ENCODE measurements around the gene CDH4. TPM values are rescaled to one million over a fixed set of nuclear protein-coding genes. Genes with fewer than 3 reads are reported as not detected.

CDH4 gene
- total and polyA plus RNA-seq, 2 donors (not counting 1 experiment from before 2014, with no cell fraction given), result not detected

GRCh38 chr20:61364147-61364546, 112.1 kb downstream of the CDH4 start:
- ChIA-PET POLR2A (no interaction called here), CTCF (no interaction called here)
- Histone ChIP-seq H4K20me1 (ENCODE audit: control insufficient read depth, insufficient read depth, low read length, poor library complexity, severe bottlenecking) (no peaks in the 10 kb centered on the region), H3K4me2 (replicated peaks; ENCODE audit: low read depth, low read length, poor library complexity, severe bottlenecking) (no peak overlapping the region), H3K9ac (ENCODE audit: low read length) (no peak overlapping the region), H2AFZ (ENCODE audit: insufficient read depth, low read depth, low read length, poor library complexity, severe bottlenecking) (no peak overlapping the region), H3K79me2 (ENCODE audit: control insufficient read depth, insufficient read depth, low read length) (no peaks in the 10 kb centered on the region), H3K36me3 (replicated peaks in 1 of 2; ENCODE audit: control extremely low read depth in 1 of 2, control insufficient read depth in 1 of 2, extremely low read depth in 1 of 2, insufficient read depth in 2 of 2, low read length in 1 of 2) (no peaks in the 10 kb centered on the region), H3K4me1 (ENCODE audit: control insufficient read depth in 2 of 2, insufficient read depth in 2 of 2, low read length in 2 of 2) (no peaks in the 10 kb centered on the region), H3K27me3 (replicated peaks in 1 of 4; ENCODE audit: control extremely low read depth in 1 of 4, control insufficient read depth in 3 of 4, insufficient read depth in 4 of 4, low read length in 3 of 4) (no peaks in the 10 kb centered on the region), H3K9me3 (ENCODE audit: control extremely low read depth in 1 of 3, control insufficient read depth in 2 of 3, insufficient read depth in 1 of 3, low read length in 2 of 3) (peaks cover 0 to 40% (median 0%) of the 10 kb centered on the region in 3 donors), H3K4me3 (ENCODE audit: control extremely low read depth in 1 of 5, extremely low read depth in 1 of 5, insufficient read depth in 1 of 5, low read depth in 2 of 5, low read length in 4 of 5) (no peak overlapping the region), H3K27ac (ENCODE audit: low read length in 2 of 2) (no peak overlapping the region)
- Mint-ChIP-seq H3K4me3 (no peak overlapping the region), H3K27me3 (no peaks in the 10 kb centered on the region), H3K4me1 (no peaks in the 10 kb centered on the region), H3K27ac (no peak overlapping the region), H3K9me3 (ENCODE audit: insufficient read depth) (peaks cover 7% of the 10 kb centered on the region)
- 95% methylated on average over 5 of the region's 5 CpGs for WGBS (ENCODE audit: insufficient coverage)
- intact Hi-C loops (cut with micrococcal nuclease), result no loop called here
- ATAC-seq (ENCODE audit: low read depth) (no peak), DNase-seq (no peak)
- TF ChIP-seq EZH2 (IDR thresholded peaks at IDR 0.05; ENCODE audit: borderline replicate concordance, insufficient read depth, low read depth, low read length, poor library complexity, severe bottlenecking), result no peak
- TF ChIP-seq, protein P1, sequence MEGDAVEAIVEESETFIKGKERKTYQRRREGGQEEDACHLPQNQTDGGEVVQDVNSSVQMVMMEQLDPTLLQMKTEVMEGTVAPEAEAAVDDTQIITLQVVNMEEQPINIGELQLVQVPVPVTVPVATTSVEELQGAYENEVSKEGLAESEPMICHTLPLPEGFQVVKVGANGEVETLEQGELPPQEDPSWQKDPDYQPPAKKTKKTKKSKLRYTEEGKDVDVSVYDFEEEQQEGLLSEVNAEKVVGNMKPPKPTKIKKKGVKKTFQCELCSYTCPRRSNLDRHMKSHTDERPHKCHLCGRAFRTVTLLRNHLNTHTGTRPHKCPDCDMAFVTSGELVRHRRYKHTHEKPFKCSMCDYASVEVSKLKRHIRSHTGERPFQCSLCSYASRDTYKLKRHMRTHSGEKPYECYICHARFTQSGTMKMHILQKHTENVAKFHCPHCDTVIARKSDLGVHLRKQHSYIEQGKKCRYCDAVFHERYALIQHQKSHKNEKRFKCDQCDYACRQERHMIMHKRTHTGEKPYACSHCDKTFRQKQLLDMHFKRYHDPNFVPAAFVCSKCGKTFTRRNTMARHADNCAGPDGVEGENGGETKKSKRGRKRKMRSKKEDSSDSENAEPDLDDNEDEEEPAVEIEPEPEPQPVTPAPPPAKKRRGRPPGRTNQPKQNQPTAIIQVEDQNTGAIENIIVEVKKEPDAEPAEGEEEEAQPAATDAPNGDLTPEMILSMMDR (IDR thresholded peaks at IDR 0.05), result no peak

GRCh38 chr20:61366914-61367313, 114.9 kb downstream of the CDH4 start:
- Histone ChIP-seq H3K36me3 (replicated peaks in 1 of 2; ENCODE audit: control extremely low read depth in 1 of 2, control insufficient read depth in 1 of 2, extremely low read depth in 1 of 2, insufficient read depth in 2 of 2, low read length in 1 of 2) (no peaks in the 10 kb centered on the region), H2AFZ (ENCODE audit: insufficient read depth, low read depth, low read length, poor library complexity, severe bottlenecking) (no peak overlapping the region), H3K4me2 (replicated peaks; ENCODE audit: low read depth, low read length, poor library complexity, severe bottlenecking) (no peak overlapping the region), H3K27me3 (replicated peaks in 1 of 4; ENCODE audit: control extremely low read depth in 1 of 4, control insufficient read depth in 3 of 4, insufficient read depth in 4 of 4, low read length in 3 of 4) (no peaks in the 10 kb centered on the region), H4K20me1 (ENCODE audit: control insufficient read depth, insufficient read depth, low read length, poor library complexity, severe bottlenecking) (no peaks in the 10 kb centered on the region), H3K9ac (ENCODE audit: low read length) (no peak overlapping the region), H3K79me2 (ENCODE audit: control insufficient read depth, insufficient read depth, low read length) (no peaks in the 10 kb centered on the region), H3K9me3 (ENCODE audit: control extremely low read depth in 1 of 3, control insufficient read depth in 2 of 3, insufficient read depth in 1 of 3, low read length in 2 of 3) (peaks cover 0 to 50% (median 0%) of the 10 kb centered on the region in 3 donors), H3K4me3 (ENCODE audit: control extremely low read depth in 1 of 5, extremely low read depth in 1 of 5, insufficient read depth in 1 of 5, low read depth in 2 of 5, low read length in 4 of 5) (no peak overlapping the region), H3K4me1 (ENCODE audit: control insufficient read depth in 2 of 2, insufficient read depth in 2 of 2, low read length in 2 of 2) (no peaks in the 10 kb centered on the region), H3K27ac (ENCODE audit: low read length in 2 of 2) (no peak overlapping the region)
- no peak for ATAC-seq (ENCODE audit: low read depth)
- CTCF ChIA-PET, result no interaction called here
- H3K9me3 Mint-ChIP-seq (ENCODE audit: insufficient read depth), result peaks cover 7% of the 10 kb centered on the region
- H3K4me3 Mint-ChIP-seq, result no peak overlapping the region
- TF ChIP-seq, protein P1 (IDR thresholded peaks at IDR 0.05), result no peak
- TF ChIP-seq EZH2 (IDR thresholded peaks at IDR 0.05; ENCODE audit: borderline replicate concordance, insufficient read depth, low read depth, low read length, poor library complexity, severe bottlenecking), result no peak
- POLR2A ChIA-PET, result no interaction called here
- H3K27me3 Mint-ChIP-seq, result no peaks in the 10 kb centered on the region
- H3K27ac Mint-ChIP-seq, result no peak overlapping the region
- H3K4me1 Mint-ChIP-seq, result no peaks in the 10 kb centered on the region
- DNase-seq, result no peak
- intact Hi-C loops (cut with micrococcal nuclease), result no loop called here
- WGBS (ENCODE audit: insufficient coverage), result 64% methylated on average over 7 of the region's 11 CpGs

Measured in B cell (primary cell).